HG03442 (cell line): Measurements from ENCODE around the gene ZFPM1.

Experiments used
- ATAC-seq: cut with Tn5 transposase; IDR thresholded peaks from one replicate; pipeline ENCODE4 v1.9.1; 2021; ENCODE audit warnings: mild to moderate bottlenecking, moderate library complexity; ENCODE audit not compliant: unreplicated experiment

Gene ZFPM1

DNA sequence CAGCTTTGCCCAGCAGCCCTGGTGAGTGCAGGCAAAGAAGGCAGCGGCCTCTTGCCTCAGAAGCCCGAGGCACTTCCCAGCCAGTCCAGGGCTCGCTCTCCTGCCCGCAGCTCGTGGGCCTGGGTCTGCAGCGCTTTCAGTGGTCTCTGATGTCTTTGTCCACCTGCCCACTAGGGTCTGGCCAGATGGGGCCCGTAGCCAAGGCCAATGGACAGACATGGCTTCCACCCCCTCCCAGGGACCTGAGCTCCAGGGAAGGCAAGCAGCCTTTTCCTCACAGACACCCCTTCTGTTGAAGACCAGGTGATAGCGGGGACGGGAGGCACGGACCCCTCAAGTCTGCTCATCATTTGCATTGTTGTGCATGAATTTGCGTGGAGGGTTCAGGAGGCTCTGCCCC, 83.4 kb downstream of the ZFPM1 start:
- no peak for ATAC-seq

- ATAC-seq = no peak
These were observed 84.1 kb downstream of the ZFPM1 start for GRCh38 chr16:88536971-88537751.

- ATAC-seq = no peak
These were observed 84.8 kb downstream of the ZFPM1 start for GRCh38 chr16:88537859-88538258.

- ATAC-seq = no peak
These were observed 85.4 kb downstream of the ZFPM1 start for GRCh38 chr16:88538366-88539060.

GRCh38 chr16:88539261-88539651, 86.2 kb downstream of the ZFPM1 start:
- no peak for ATAC-seq

GRCh38 chr16:88539652-88540345, 86.7 kb downstream of the ZFPM1 start:
- no peak for ATAC-seq

- ATAC-seq = no peak
These were observed 87.4 kb downstream of the ZFPM1 start for GRCh38 chr16:88540346-88540977.

DNA sequence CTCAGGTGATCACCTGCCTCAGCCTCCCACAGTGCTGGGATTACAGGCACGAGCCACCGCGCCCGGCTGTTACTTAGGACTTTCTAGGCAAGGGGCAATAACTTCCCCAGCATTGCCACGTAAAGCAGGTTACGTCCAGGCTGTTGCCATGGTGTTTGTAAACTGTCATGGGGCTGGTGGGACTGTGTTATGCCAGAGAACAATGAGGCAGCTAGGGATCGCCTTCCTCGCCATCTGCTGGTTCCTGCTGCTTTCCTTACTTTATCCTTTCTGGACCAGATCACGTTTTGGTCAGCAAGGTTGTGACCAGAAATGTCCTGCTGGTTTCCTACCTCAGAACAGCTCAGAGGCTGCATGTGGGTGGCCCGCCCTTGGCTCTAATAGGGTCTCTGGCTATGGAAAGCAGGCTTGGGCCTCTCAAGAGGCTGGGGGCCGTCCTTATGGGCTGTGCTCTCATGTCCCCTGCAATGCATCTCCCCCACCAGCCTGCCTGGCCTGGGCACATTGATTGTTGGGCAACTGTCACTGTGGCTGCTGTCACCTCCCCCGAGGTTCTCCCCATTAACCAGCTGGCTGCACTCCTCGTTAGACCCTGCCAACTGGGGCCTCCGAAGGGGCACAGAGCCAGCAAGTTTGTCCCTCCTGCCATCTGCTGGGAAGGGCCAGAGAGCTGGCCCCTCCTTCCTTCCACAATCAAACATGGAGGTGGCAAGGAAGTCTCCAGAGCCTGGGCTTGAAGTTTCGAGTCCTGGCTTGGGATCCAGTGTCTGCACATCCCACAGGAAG, 88.9 kb downstream of the ZFPM1 start:
- ATAC-seq = no peak

DNA sequence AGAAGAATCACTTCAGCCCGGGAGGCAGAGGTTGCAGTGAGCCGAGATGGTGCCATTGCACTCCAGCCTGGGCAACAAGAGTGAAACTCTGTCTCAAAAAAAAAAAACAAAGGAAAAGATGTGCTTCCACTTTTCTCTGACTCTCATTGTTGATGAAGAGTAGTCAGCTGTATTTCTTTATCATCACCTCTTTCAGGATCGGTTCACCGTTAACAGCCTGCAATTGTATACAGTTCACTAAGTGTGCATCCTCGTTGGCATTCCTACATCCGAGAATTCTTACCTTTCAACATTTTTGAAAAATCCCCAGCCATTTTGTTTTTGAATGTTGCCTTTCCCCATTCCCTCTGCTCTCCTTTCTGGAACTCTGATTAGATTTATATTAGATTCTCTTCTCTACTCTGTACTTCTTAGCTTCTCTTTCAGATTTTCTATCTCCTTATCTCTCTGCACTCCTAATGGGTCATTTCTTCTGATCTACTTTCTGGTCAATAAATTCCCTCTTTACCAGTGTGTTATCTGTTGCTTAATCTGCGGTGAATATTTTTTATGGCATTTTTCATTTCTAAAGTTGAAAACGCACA, 90.2 kb downstream of the ZFPM1 start:
- no peak for ATAC-seq

DNA sequence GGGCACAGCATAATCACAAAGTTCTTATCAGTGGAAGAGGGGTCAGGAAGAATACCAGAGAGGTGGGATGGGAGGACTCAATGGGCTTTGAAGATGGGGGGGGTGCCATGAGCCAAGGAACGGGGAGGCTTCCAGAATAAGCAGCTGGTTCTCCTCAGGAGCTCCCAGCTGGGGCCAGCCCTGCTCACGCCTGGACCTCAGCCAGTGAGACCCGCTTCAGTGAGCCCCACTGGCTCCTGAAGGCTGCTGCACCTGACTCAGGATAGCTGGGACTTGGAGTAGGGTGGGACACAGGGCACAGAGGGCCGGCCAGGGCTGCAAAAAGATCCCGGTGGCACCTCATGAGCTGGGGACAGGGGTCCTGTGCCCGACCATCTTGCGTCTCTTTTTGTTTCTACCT, 92.7 kb downstream of the ZFPM1 start:
- no peak for ATAC-seq

GRCh38 chr16:88548131-88548874, 95.2 kb downstream of the ZFPM1 start:
- ATAC-seq = no peak

DNA sequence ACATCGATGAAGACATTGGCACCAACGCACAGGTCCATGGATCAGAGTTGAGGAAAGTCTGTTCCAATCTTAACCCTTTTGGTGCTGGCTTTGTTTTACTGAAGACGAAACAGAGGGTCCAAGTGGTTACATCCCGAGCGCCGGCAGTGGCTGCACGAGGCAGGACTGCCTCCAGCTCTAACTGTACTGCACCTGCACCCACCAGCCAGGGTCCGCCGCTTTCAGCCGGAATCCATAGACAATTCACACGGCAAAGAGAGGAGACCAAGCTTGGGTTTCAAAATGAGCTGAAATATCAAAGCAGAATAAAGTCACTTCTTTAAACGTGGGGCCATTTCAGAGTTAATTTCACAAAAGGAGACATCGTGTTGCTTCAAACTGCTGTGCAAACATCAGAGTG, 95.9 kb downstream of the ZFPM1 start:
- ATAC-seq = no peak

- no peak for ATAC-seq
These were observed 96.7 kb downstream of the ZFPM1 start for GRCh38 chr16:88549671-88550245.

DNA sequence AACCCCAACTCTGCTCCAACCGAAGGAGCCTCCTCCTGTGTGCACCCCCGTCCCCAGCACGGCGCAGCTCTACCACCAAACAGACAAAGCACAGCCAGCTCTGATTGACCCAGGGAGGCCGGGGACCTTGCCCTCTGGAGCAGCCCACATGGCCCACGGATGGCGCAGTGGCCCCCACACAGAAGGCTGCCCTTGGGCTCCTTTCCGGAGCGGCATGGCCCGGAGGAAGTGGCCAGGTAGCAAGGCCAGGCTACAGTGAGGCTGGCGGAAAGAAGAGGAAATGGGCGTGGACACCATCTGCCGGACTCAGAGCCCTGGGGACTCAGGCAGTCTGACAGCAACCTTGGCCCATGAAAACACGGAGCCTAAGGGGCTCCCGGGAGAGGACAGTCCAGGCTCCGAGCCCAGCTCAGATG, 97.2 kb downstream of the ZFPM1 start:
- no peak for ATAC-seq

- no peak for ATAC-seq
These were observed 99.1 kb downstream of the ZFPM1 start for GRCh38 chr16:88552166-88552565.

DNA sequence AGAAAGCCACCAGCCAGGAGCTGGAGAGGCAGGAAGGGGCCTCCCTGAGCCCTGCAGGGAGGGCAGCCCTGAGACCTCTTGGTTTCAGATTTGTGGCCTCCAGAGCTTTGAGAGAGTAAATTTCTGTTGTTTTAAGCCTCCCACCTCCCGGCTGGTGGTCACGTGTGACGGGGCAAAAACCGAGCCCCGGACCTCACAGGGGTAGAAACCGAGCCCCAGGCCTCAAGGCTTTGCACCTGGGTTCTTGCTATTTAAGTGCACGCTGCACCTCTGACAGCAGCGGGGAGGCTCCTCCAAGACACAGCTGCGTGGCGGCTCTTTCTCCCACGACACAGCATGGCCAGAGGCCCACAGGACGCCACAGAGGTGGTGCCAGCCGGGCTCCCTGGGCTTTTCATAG, 99.7 kb downstream of the ZFPM1 start:
- no peak for ATAC-seq

- ATAC-seq = no peak
These were observed 100.7 kb downstream of the ZFPM1 start for GRCh38 chr16:88553739-88554138.

- ATAC-seq = no peak
These were observed 101.7 kb downstream of the ZFPM1 start for GRCh38 chr16:88554711-88555264.
